Lower lobe of right lung (tissue), 2 donors: ENCODE results near the gene SRPK3. TPM values are rescaled to one million over a fixed set of nuclear protein-coding genes. Genes with fewer than 3 reads are reported as not detected.
"Not testable (repeated sequence)": the region's sequence is repeated elsewhere in the genome, so short reads cannot be mapped to it uniquely, and the experiment has no call there.

Experiments
- ATAC-seq, 2 donors: fragments of 200-7000 bp; cut with Tn5 transposase; one replicate each; pipeline ENCODE4 v1.9.1; 2020 to 2022; ENCODE audit warnings: mild to moderate bottlenecking in 2 of 2, moderate library complexity in 2 of 2
- DNase-seq: peaks from one replicate; pipeline ENCODE4 v3.0.0-alpha.2; 2020
- H3K27ac ChIP-seq: fragments of 200-600 bp; one replicate; pipeline ENCODE4 v1.8.0; 2022
- H3K27me3 ChIP-seq: fragments of 200-600 bp; one replicate; pipeline ENCODE4 v1.8.0; 2022; ENCODE audit warnings: low read depth
- H3K36me3 ChIP-seq: fragments of 200-600 bp; one replicate; pipeline ENCODE4 v1.8.0; 2022; ENCODE audit warnings: mild to moderate bottlenecking
- H3K4me1 ChIP-seq: fragments of 200-600 bp; one replicate; pipeline ENCODE4 v1.8.0; 2022
- H3K4me3 ChIP-seq: fragments of 200-600 bp; one replicate; pipeline ENCODE4 v1.8.0; 2022; ENCODE audit warnings: mild to moderate bottlenecking
- H3K9me3 ChIP-seq: fragments of 200-600 bp; one replicate; pipeline ENCODE4 v1.8.0; 2022
- CTCF ChIP-seq: fragments of 200-600 bp; IDR thresholded peaks from one replicate; pipeline ENCODE4 v1.8.0; 2022; ENCODE audit warnings: antibody characterized with exemption, mild to moderate bottlenecking
- intact Hi-C: fragments of 100-400 bp; cut with DNase I; formaldehyde crosslinking; loops from one replicate; pipeline ENCODE4 v1.11.0; 2022
- total RNA-seq: library from RNA; stranded (reverse); fragmentation: NEBNext Ultra II Directional; extraction: Animal tissue kit (Norgen Biotek cat#: 25700); gene quantifications from one replicate; pipeline ENCODE4 v1.2.1, GENCODE V29; 2021
- donor health status: DM: no; HTN: yes; CAD: no; lungs with severe emphysema.

Gene SRPK3
- total RNA-seq, 1 donor from 2014 or later = not detected

- peaks cover 4% of the 10 kb centered on the region for H3K4me1 ChIP-seq
- peak overlapping the region; percentile 24 for H3K27ac ChIP-seq
Measured at GRCh38 chrX:153744210-153745066, 36.4 kb upstream of the SRPK3 start.

GRCh38 chrX:153745067-153745433 lies 35.8 kb upstream of the SRPK3 start:
- H3K27ac ChIP-seq, H3K27me3 ChIP-seq, DNase-seq, H3K36me3 ChIP-seq, ATAC-seq, H3K4me3 ChIP-seq, H3K9me3 ChIP-seq, intact Hi-C loops, H3K4me1 ChIP-seq: not testable (repeated sequence)

More at GRCh38 chrX:153744210-153745066, 36.4 kb upstream of the SRPK3 start:
- no peaks in the 10 kb centered on the region for H3K27me3 ChIP-seq
- no peaks in the 10 kb centered on the region for H3K9me3 ChIP-seq
- TF ChIP-seq CTCF = peak; percentile 0
- DNase-seq (no peak), ATAC-seq (no peak)
- H3K4me3 ChIP-seq = peak overlapping the region; percentile 21
- intact Hi-C loops = no loop called here
- H3K36me3 ChIP-seq = no peaks in the 10 kb centered on the region

GRCh38 chrX:153746359-153746758 lies 34.5 kb upstream of the SRPK3 start:
- no peak for DNase-seq
- ATAC-seq = no peak
- intact Hi-C loops = no loop called here
- Histone ChIP-seq H3K27me3 (no peaks in the 10 kb centered on the region), H3K4me1 (peaks cover 4% of the 10 kb centered on the region), H3K9me3 (no peaks in the 10 kb centered on the region), H3K27ac (no peak overlapping the region), H3K36me3 (no peaks in the 10 kb centered on the region), H3K4me3 (no peak overlapping the region)
- no peak for TF ChIP-seq CTCF

- H3K9me3 ChIP-seq, H3K27ac ChIP-seq, H3K36me3 ChIP-seq, ATAC-seq, H3K4me1 ChIP-seq, H3K27me3 ChIP-seq, intact Hi-C loops, DNase-seq, H3K4me3 ChIP-seq: not testable (repeated sequence)
Measured at GRCh38 chrX:153746991-153747390, 33.9 kb upstream of the SRPK3 start.

- DNase-seq, H3K27me3 ChIP-seq, H3K36me3 ChIP-seq, ATAC-seq, H3K9me3 ChIP-seq, H3K27ac ChIP-seq, intact Hi-C loops, H3K4me1 ChIP-seq, H3K4me3 ChIP-seq: not testable (repeated sequence)
Measured at GRCh38 chrX:153749017-153749416, 31.8 kb upstream of the SRPK3 start.

- Histone ChIP-seq H3K27me3 (no peaks in the 10 kb centered on the region), H3K4me3 (no peak overlapping the region), H3K27ac (no peak overlapping the region), H3K4me1 (no peaks in the 10 kb centered on the region), H3K9me3 (no peaks in the 10 kb centered on the region), H3K36me3 (no peaks in the 10 kb centered on the region)
- no peak for ATAC-seq
- intact Hi-C loops = no loop called here
- no peak for TF ChIP-seq CTCF
- DNase-seq = no peak
Measured at GRCh38 chrX:153750127-153750774, 30.6 kb upstream of the SRPK3 start.

- Histone ChIP-seq H3K36me3 (no peaks in the 10 kb centered on the region), H3K9me3 (no peaks in the 10 kb centered on the region), H3K4me1 (no peaks in the 10 kb centered on the region), H3K27me3 (no peaks in the 10 kb centered on the region), H3K27ac (no peak overlapping the region), H3K4me3 (no peak overlapping the region)
- DNase-seq (no peak), ATAC-seq (no peak)
- TF ChIP-seq CTCF = no peak
- intact Hi-C loops = no loop called here
Measured at GRCh38 chrX:153755136-153755535, 25.7 kb upstream of the SRPK3 start.
